AG04450 (cell line): ENCODE measurements around the gene RMND5B. TPM values are rescaled to one million over a fixed set of nuclear protein-coding genes. Genes with fewer than 3 reads are reported as not detected.

ENCODE experiments used
- CTCF ChIA-PET: fragments of 300-600, 350-600 bp; formaldehyde crosslinking; extraction: SDS; loops from one replicate; lab custom pipeline; 2022; ENCODE audit warnings: antibody characterized with exemption, inconsistent platforms; lab: Charles Lee
- POLR2A ChIA-PET: fragments of 350-600 bp; formaldehyde crosslinking; extraction: SDS; loops from one replicate; lab custom pipeline; 2021; ENCODE audit warnings: antibody characterized with exemption, inconsistent platforms; lab: Yijun Ruan, JAX
- DNase-seq: peaks from one replicate; pipeline ENCODE4 v3.0.0-alpha.2; 2011; ENCODE audit warnings: low read depth, low spot score
- H3K27ac ChIP-seq: one replicate; pipeline ENCODE4 v1.5.1; 2012; ENCODE audit warnings: low read depth, low read length, control low read depth
- H3K27me3 ChIP-seq: one replicate; pipeline ENCODE4 v1.6.0; 2012; ENCODE audit warnings: low read length; ENCODE audit not compliant: control insufficient read depth, insufficient read depth
- H3K4me3 ChIP-seq: 2 replicates; pipeline ENCODE4 v1.5.1; 2011; ENCODE audit warnings: mild to moderate bottlenecking, low read depth, low read length, control low read depth
- H3K9me3 ChIP-seq: 2 replicates; pipeline ENCODE4 v1.5.1; 2012; ENCODE audit warnings: low read length; ENCODE audit not compliant: control insufficient read depth, insufficient read depth
- CTCF ChIP-seq: IDR thresholded peaks from 2 replicates; pipeline ENCODE4 v1.5.1; 2011; ENCODE audit warnings: low read depth, low read length, control low read depth, inconsistent platforms
- polyA plus RNA-seq: library from polyadenylated mRNA; depleted of rRNA; stranded (reverse); fragments of >200 nt; gene quantifications from 2 replicates; pipeline ENCODE4 v1.2.3, GENCODE V29; 2011

The RMND5B gene
- polyA plus RNA-seq, 1 experiment, result 19.8 TPM

- no peak for DNase-seq
- Histone ChIP-seq H3K4me3 (no peak overlapping the region), H3K27me3 (peaks cover 49% of the 10 kb centered on the region), H3K9me3 (peaks cover 8% of the 10 kb centered on the region), H3K27ac (no peak overlapping the region)
- ChIA-PET CTCF (no interaction called here), POLR2A (no interaction called here)
- no peak for TF ChIP-seq CTCF
These were observed 15.5 kb upstream of the RMND5B start for GRCh38 chr5:178115136-178115813.

- DNase-seq, result no peak
- POLR2A ChIA-PET, result no interaction called here
- TF ChIP-seq CTCF, result no peak
- H3K9me3 ChIP-seq, result peaks cover 8% of the 10 kb centered on the region
- H3K4me3 ChIP-seq, result no peak overlapping the region
- no peak overlapping the region for H3K27ac ChIP-seq
- CTCF ChIA-PET, result no interaction called here
- peaks cover 47% of the 10 kb centered on the region for H3K27me3 ChIP-seq
These were observed 15.0 kb upstream of the RMND5B start for GRCh38 chr5:178115814-178116142.

- ChIA-PET POLR2A (interaction anchor here (0.6 kb wide), 1 partner anchor 23 kb away, joined by 8 read pairs; no protein-coding TSS in a partner anchor), CTCF (no interaction called here)
- TF ChIP-seq CTCF, result no peak
- no peak for DNase-seq
- no peak overlapping the region for H3K4me3 ChIP-seq
- H3K27ac ChIP-seq, result no peak overlapping the region
- H3K27me3 ChIP-seq, result peaks cover 47% of the 10 kb centered on the region
- peaks cover 8% of the 10 kb centered on the region for H3K9me3 ChIP-seq
These were observed 14.5 kb upstream of the RMND5B start for GRCh38 chr5:178116143-178116885.

GRCh38 chr5:178117923-178118701 is 12.7 kb upstream of the RMND5B start:
- CTCF ChIA-PET, result interaction anchor here (0.7 kb wide), 1 partner anchor 12 kb away, joined by 3 read pairs; no protein-coding TSS in a partner anchor

More at GRCh38 chr5:178117923-178118701, 12.7 kb upstream of the RMND5B start:
- Histone ChIP-seq H3K27ac (no peak overlapping the region), H3K4me3 (no peak overlapping the region), H3K9me3 (no peaks in the 10 kb centered on the region; the same call in 1 of the 2 replicates), H3K27me3 (peaks cover 47% of the 10 kb centered on the region)
- DNase-seq, result no peak
- POLR2A ChIA-PET, result interaction anchor here (0.6 to 0.7 kb wide), 2 partner anchors 47 to 1796 kb away, joined by 4 read pairs; no protein-coding TSS in a partner anchor
- no peak for TF ChIP-seq CTCF
